GM20000 (cell line): ENCODE measurements around the gene FGGY.

Experiments used
- DNase-seq: peaks from one replicate; pipeline ENCODE4 v3.0.0; 2012; ENCODE audit warnings: low spot score
- CTCF ChIP-seq: IDR thresholded peaks from 2 replicates; pipeline ENCODE4 v1.5.1; 2012; ENCODE audit warnings: mild to moderate bottlenecking, control low read depth; ENCODE audit errors: extremely low read depth, missing control alignments

FGGY gene

GRCh38 chr1:59399642-59400041 is 102.7 kb downstream of the FGGY start:
- DNase-seq = no peak
- no peak for TF ChIP-seq CTCF

- no peak for DNase-seq
- no peak for TF ChIP-seq CTCF
These were observed 104.7 kb downstream of the FGGY start for GRCh38 chr1:59401581-59401980.

DNA sequence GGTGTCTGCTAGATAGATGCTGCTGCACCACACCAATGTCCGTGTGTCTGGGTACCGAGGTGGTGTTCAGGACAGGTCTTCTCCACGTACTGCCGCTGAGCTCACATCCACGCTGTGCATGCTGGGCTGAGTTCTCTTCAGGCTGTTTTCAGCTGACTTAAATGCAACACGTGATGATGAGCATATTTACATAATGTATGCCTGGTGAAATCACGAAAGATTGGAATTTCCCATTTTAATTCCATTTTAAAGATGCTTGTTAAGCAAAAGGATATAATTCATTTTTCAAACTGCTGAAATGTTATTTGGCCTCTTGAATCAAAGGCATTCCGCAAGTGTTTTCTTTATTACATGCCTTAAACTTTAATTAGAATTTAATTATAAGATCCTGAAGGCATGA is 107.9 kb downstream of the FGGY start:
- no peak for TF ChIP-seq CTCF
- no peak for DNase-seq

DNA sequence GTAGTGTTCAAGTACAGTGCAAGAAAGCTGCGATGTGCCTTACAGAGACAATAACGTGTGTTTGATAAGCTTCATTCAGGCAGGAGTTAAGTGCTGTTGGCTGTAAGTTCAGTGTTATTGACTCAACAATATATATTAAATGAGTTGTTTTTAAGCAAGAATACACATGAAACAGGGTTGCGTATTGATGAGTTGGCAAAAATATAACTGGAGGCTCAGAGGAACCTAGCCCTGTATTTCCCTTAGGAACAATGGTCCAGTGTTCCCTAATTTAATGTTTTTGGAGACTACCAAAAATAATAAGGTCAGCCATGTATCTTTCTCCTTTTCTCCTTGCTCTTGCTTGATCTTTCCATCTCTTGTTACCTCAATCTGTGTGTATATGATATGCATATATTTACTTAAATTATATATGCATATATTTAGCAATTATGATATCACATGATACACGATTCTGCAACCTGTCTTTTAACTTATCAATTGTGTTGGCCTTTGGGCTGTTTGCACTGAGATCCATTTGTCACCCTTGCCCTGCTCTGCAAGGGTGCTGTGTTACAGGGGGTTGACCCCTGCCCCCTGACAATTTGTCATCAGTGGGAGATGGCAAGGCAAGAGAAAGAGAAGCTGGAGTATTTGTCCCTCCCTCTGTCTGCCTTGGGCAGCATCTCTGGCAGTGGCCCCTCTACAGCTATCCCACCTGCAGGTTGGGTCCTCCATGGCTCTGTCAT is 109.7 kb downstream of the FGGY start:
- DNase-seq = no peak
- no peak for TF ChIP-seq CTCF

DNA sequence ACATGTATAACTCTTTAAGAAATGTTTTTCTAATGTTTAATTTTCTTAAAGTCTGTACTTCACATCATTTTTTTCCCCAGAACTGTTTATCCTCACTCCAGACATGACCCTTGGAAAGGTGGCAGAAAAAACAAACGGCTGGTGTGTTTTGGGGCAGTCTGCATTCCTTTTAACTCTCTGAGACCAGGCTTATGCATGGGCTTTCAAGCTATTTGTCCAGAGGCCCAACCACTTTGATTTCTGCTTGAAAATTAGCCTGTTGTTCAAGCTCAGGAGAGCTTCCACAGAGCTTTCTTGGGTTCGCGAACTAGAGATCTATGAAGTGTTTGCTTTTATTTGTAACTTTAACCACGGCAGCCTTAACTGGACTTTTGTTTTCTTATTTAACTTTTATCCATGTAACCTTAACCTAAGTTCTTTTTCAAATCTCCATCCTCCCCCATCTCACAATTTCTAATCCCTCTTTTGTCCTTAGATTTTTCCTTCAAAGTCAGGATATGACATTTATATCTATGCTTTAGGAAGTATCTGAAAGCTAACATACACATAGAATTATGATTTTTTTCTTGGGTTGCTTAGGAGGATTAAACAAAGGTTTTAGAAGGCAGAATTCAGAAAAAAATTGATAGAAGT is 111.8 kb downstream of the FGGY start:
- DNase-seq = no peak
- no peak for TF ChIP-seq CTCF

GRCh38 chr1:59409549-59409948 is 112.7 kb downstream of the FGGY start:
- no peak for TF ChIP-seq CTCF
- no peak for DNase-seq

DNA sequence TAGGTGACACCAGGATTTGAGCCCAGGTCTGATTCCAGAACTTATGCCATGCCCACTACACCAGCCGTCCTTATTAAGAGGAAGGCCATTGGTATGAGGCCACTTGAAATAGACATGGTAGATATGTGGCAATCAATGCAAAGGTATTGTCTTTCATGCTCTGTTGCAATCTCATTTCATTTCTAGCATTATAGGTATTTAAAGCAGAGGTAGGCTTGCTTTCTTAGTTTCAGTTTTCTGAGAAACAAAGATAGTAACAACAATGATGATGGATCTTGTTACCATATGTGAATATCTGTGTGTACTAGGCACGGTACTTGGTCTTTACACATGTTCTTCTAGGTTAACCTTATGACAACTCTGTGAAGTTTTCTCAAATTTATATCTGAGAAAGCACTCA is 113.1 kb downstream of the FGGY start:
- DNase-seq = no peak
- no peak for TF ChIP-seq CTCF
